Endothelial cell of coronary artery (primary cell): ENCODE results near the gene CLDND1. TPM values are rescaled to one million over a fixed set of nuclear protein-coding genes. Genes with fewer than 3 reads are reported as not detected.

Experiments used
- total RNA-seq: library from RNA; depleted of rRNA; stranded (reverse); fragments of >200 nt; gene quantifications from 2 replicates; pipeline ENCODE4 v1.2.3, GENCODE V29; 2014

CLDND1 gene
- total RNA-seq: 74.2 and 124 TPM in 2 replicates

DNA sequence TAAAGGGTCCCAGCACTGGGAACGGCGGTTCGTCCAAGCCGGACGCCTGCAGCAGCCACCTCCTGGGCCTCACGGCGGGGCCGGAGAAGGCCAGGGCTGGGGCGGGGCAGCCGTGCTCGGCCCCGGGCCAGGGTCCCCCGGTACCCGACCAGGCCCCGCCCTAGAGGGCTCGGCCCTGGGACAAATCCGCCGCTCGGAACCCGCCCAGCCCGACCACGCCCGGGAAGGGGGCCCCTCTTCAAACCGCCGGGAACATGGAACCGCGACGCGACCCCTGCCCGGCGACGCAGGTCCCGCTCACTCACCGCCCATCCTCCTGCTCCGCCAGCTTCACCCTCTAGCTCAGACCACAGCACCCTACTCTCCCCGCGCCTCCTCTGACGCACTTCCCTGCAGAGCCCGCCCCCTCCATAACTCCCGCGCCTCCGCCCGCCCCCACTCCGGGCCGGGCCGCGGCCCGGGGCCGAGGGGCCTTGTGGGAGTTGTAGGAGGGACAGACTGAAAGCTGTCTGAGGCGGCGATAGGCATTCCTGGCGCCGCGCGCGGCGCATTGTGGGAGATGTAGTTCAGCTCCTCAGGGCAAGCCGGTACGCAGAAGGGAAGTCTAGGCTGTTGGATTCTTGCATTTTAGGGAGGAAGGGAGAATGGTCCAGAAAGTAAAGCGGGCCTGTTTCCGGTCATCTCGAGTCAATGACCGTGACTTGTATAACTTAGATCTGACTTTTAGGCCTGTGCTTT is at the start of gene CLDND1:
TSS of gene CLDND1 (minus strand) at position 359 of the 738 bp plus-strand sequence. CDS start 1,478 bp downstream, outside the sequence.

DNA sequence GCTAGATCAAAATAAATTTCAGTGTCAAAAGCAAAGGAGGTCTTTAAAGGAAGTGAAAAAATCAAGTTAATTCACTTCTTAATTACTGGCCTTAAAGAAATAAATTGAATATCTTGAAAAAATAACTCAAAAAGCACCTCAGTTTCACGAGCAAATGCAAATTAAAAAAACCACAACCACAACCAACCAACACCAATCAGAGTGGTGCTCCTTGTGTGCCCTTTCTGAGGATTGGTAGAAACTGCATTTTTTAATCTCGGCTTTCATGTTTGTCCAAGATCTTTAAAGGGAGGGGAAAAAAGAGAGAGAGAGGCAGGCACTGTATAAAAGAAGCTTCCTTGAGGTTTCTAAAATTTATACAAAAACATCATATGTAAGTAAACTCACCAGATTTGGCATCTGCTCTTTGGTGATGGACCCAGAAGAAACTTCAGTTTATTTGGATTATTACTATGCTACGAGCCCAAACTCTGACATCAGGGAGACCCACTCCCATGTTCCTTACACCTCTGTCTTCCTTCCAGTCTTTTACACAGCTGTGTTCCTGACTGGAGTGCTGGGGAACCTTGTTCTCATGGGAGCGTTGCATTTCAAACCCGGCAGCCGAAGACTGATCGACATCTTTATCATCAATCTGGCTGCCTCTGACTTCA is 9.0 kb upstream of the CLDND1 start, which contains the start of gene GPR15:
TSS of gene GPR15 (plus strand) at position 357 of the 653 bp plus-strand sequence. CDS start at position 413, 56 bp downstream.

DNA sequence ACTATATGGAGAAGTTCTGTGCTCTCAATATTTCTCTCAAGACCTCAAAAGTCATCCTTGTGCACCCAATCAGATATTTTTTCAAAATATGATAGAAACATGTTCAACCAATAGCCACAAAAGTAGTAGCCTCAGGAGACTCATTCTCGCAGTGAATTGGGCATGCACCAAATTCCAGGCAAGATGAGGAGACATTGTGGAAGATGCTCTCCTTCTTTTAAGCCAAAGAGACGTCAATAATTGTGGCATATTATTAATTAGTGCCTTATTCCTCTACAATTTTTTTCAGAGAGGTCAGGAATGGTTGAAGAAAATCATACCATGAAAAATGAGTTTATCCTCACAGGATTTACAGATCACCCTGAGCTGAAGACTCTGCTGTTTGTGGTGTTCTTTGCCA is 25.3 kb downstream of the CLDND1 start, which contains the start of gene OR5K2:
TSS of gene OR5K2 (plus strand) at position 301 of the 400 bp plus-strand sequence. CDS start at position 301, 0 bp downstream.

Other genes starting within 250 kb of the CLDND1 start
- not detected in 2 replicates for gene OR5H2, start 240.4 kb downstream of the CLDND1 start, total RNA-seq
- gene OR5K4, start 169.0 kb downstream of the CLDND1 start, total RNA-seq: not detected in 2 replicates
- gene OR5K3, start 132.2 kb downstream of the CLDND1 start, total RNA-seq: not detected in 2 replicates
- not detected in 2 replicates for gene OR5K1, start 59.7 kb downstream of the CLDND1 start, total RNA-seq
- not detected in 2 replicates for gene OR5K2, start 25.2 kb downstream of the CLDND1 start, total RNA-seq
- gene GPR15, start 9.1 kb upstream of the CLDND1 start, total RNA-seq: not detected in 2 replicates
- gene CPOX, start 70.7 kb upstream of the CLDND1 start, total RNA-seq: 18.9 and 28.7 TPM in 2 replicates
- gene ST3GAL6, start 240.4 kb upstream of the CLDND1 start, total RNA-seq: 11.5 and 23.6 TPM in 2 replicates